Uterus (tissue), 2 donors: ENCODE data around the gene PLXDC2.

Experiments used
- CTCF ChIP-seq, 4 experiments: fragments of 200-600 bp in 2 of 4; fragments of 450-650 bp in 2 of 4; sonication (generic) in 2 of 4; IDR thresholded peaks; one replicate each; pipeline ENCODE4 v1.5.1; 2016 to 2019; ENCODE audit warnings: antibody characterized with exemption in 4 of 4, mild to moderate bottlenecking in 2 of 4, moderate library complexity in 1 of 4
- POLR2A ChIP-seq, 2 donors: fragments of 450-650 bp; IDR thresholded peaks; one replicate each; pipeline ENCODE4 v1.6.1; 2016; ENCODE audit warnings: antibody characterized with exemption in 2 of 2, mild to moderate bottlenecking in 1 of 2, moderate library complexity in 1 of 2

GRCh38 chr10:20065814-20066213, 249.6 kb downstream of the PLXDC2 start:
- no peak for TF ChIP-seq CTCF (IDR thresholded peaks at IDR 0.05)
- TF ChIP-seq POLR2A (IDR thresholded peaks at IDR 0.05) = no peak
